ENCODE results near the gene CPTP. TPM values are rescaled to one million over a fixed set of nuclear protein-coding genes. Genes with fewer than 3 reads are reported as not detected.

The CPTP gene
- total RNA-seq, 2 donors from 2014 or later = 14.3 to 15.7 TPM

DNA sequence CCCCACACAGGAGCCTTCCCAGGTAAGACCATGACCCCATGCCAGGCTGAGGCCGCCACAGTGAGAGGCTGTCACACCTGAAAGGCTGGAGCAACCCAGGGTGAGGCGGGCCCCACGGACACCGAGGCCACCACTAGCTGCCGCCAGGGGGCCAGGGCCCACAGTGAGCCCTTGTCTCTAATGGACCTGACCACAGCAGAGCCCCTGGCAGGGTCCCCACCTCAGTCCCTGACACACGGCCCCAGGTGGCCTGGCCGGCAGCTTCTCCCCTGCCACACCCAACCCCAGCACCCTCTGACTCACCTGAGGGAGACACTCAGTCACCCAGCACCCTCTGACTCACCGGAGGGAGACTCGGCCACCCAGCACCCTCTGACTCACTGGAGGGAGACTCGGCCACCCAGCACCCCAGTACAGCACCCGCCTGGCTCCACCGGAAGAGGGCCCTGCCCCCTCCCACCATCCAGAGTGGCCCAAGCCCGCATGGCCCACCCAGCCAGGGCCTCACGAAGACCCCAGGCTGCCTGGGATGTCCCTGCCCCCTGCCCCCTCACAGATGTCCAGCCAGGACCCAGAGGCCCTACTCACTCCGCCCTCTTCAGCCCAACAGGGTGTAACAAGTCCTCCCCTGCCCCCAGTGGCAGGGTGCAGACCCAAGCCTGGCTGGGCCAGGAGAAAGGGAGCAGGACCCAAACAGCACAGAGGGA, 20.2 kb downstream of the CPTP start:
- DNase-seq (no peak), ATAC-seq (no peak)
- Mint-ChIP-seq H3K4me3 (no peak overlapping the region), H3K27ac (no peak overlapping the region), H3K36me3 (ENCODE audit: low read depth) (no peaks in the 10 kb centered on the region), H3K27me3 (no peaks in the 10 kb centered on the region), H3K4me1 (peaks cover 6% of the 10 kb centered on the region)
- no peaks in the 10 kb centered on the region for H3K9me3 ChIP-seq (ENCODE audit: control insufficient read depth, low read length, poor library complexity, severe bottlenecking)

DNA sequence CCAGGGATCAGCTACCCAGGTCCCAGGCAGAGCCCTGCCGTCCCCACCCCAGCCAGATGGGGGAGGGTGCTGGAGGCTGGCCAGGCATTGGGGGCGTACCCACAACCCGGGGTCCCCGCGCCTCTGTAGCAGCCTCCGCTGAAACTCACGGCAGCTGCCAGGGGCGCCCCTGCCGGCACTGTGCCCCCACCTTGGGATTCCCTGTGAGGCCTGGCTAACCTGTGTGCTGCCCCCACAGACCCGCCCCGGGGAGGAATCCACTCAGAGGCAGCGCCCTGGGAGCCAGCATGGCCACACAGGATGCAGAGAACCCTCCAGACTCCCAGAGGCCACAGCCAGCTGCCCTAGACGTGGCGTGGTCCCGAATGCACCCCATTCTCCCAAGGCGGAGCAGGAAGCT, 20.8 kb downstream of the CPTP start:
- Mint-ChIP-seq H3K27me3 (no peaks in the 10 kb centered on the region), H3K36me3 (ENCODE audit: low read depth) (no peaks in the 10 kb centered on the region), H3K4me3 (no peak overlapping the region), H3K27ac (no peak overlapping the region), H3K4me1 (peaks cover 6% of the 10 kb centered on the region)
- ATAC-seq = no peak
- no peak for DNase-seq
- no peaks in the 10 kb centered on the region for H3K9me3 ChIP-seq (ENCODE audit: control insufficient read depth, low read length, poor library complexity, severe bottlenecking)

DNA sequence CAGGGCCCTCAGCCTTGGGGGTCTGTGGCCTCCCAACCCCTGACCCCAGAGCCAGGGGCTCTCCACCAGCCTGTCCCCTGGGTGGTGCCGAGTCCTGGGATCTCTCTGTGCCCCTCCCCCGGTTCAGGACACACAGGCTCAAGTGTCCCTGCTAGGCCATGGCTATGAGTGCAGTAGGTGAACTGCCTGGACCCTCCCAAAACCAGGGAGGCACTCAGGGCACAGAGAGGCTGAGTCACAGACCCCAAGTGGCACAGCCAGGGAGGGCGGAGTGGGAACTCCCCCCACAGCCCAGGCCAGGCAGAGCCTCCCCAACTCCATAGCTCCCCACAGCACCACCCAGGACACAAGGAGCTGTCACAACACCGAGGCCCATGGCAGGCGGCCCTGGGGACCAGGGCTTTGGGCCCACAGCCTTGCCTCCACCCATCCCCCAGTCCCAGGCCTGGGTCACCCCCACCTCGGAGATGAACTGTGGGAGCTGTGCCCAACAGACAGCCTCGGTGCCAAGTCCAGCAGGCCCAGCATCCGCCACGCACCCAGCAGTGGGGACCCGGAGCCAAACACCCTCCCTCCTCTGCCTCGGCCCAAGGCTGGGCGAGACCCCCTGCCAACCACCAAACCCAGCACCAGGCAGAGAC, 21.4 kb downstream of the CPTP start:
- Mint-ChIP-seq H3K4me3 (no peak overlapping the region), H3K36me3 (ENCODE audit: low read depth) (no peaks in the 10 kb centered on the region), H3K27ac (no peak overlapping the region), H3K27me3 (no peaks in the 10 kb centered on the region), H3K4me1 (peaks cover 6% of the 10 kb centered on the region)
- DNase-seq = no peak
- ATAC-seq = no peak
- H3K9me3 ChIP-seq (ENCODE audit: control insufficient read depth, low read length, poor library complexity, severe bottlenecking) = no peaks in the 10 kb centered on the region

DNA sequence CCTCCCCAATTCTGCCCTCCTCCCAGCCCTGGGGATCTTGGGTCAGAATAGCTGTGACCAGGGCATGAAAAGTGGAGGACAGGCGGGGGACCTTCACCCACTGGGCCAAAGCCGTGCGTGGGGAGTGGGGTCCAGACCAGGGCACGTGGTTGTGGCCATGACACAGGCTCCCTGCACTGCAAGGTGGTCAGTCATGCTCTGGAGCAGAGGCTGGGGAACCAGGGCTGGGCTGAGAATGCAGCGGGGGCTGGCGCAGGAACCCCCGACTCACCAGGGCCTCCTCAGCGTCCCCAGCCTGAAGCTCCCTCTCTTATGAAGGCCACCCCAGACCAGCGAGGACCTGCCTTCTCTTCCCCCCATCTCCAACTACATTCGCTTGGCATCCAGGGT, 21.9 kb downstream of the CPTP start:
- DNase-seq = no peak
- no peak overlapping the region for H3K4me3 Mint-ChIP-seq
- H3K27me3 Mint-ChIP-seq = no peaks in the 10 kb centered on the region
- no peaks in the 10 kb centered on the region for H3K9me3 ChIP-seq (ENCODE audit: control insufficient read depth, low read length, poor library complexity, severe bottlenecking)
- peaks cover 6% of the 10 kb centered on the region for H3K4me1 Mint-ChIP-seq
- no peaks in the 10 kb centered on the region for H3K36me3 Mint-ChIP-seq (ENCODE audit: low read depth)
- ATAC-seq = no peak
- peak overlapping the region; percentile 9 for H3K27ac Mint-ChIP-seq

DNA sequence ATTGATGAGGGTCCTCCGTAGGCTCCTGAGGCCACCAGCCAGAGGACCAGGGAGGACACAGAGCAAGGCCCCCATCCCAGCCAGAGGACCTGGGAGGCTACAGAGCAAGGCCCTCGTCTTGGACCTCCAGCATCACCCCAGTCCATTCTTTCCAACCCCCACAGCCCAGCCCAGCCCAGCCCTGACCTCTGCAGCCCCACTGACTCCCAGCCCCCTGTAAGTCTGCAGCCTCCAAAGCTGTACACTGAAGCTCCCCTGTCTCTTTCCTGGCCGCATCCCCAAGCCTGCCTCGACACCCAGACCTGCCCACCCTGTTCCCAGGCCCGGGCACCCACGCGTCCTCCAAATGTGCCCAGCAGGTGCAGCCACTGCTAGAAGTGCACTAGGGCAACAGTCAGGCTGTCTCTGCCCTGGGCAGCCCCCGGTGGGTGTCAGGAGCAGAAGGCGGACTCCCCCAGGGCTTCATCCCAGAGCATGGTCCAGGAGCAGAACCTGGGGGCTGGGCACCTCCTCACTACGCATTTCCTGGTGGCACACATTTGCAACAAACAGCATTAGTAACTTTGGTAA, 22.5 kb downstream of the CPTP start:
- H3K27me3 Mint-ChIP-seq = peaks cover under 1% of the 10 kb centered on the region
- H3K4me3 Mint-ChIP-seq = no peak overlapping the region
- no peak for ATAC-seq
- no peak for DNase-seq
- peaks cover 6% of the 10 kb centered on the region for H3K4me1 Mint-ChIP-seq
- H3K36me3 Mint-ChIP-seq (ENCODE audit: low read depth) = no peaks in the 10 kb centered on the region
- peak overlapping the region; percentile 9 for H3K27ac Mint-ChIP-seq
- H3K9me3 ChIP-seq (ENCODE audit: control insufficient read depth, low read length, poor library complexity, severe bottlenecking) = no peaks in the 10 kb centered on the region

DNA sequence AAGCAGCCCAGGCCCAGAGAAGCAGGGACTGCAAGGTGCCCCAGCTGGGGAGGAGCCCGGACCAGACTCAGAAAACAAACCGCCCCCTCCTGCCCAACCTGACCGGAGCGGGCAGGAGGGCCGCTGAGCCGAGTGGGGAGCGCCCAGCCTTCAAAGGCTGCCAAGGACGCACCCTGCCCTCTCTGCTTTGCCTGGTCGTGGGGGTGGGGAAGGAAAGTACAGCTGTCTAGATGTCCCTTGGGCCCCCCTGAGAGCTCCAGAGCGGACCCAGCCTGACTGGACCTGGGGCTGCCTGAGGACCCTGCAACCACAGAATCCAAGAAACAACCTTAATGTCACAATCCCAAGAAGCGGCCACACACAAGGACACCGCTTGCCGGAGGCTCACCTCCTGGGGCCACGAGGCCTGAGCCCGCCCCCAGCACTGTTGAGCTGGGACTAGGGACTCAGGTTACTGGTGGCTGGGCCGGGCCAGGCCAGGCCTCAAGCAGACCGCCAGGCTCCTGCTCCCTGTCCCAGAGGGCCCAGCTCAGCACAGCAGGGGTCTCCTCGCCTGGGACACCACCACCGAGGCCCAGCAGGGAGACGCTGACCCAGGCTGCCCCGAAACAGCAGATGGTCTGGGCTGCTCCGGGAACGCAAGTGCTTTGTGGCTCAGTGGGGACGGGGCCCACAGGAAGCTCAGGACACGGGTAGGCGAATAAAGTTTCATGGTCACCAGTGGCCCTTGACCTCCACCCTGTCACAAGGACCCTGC, 23.2 kb downstream of the CPTP start:
- peak overlapping the region; percentile 74 for H3K4me3 Mint-ChIP-seq
- no peak for ATAC-seq
- peaks cover 10% of the 10 kb centered on the region for H3K4me1 Mint-ChIP-seq
- no peak for DNase-seq
- peaks cover 8% of the 10 kb centered on the region for H3K27me3 Mint-ChIP-seq
- H3K36me3 Mint-ChIP-seq (ENCODE audit: low read depth) = no peaks in the 10 kb centered on the region
- H3K27ac Mint-ChIP-seq = peak overlapping the region; percentile 9
- no peaks in the 10 kb centered on the region for H3K9me3 ChIP-seq (ENCODE audit: control insufficient read depth, low read length, poor library complexity, severe bottlenecking)

DNA sequence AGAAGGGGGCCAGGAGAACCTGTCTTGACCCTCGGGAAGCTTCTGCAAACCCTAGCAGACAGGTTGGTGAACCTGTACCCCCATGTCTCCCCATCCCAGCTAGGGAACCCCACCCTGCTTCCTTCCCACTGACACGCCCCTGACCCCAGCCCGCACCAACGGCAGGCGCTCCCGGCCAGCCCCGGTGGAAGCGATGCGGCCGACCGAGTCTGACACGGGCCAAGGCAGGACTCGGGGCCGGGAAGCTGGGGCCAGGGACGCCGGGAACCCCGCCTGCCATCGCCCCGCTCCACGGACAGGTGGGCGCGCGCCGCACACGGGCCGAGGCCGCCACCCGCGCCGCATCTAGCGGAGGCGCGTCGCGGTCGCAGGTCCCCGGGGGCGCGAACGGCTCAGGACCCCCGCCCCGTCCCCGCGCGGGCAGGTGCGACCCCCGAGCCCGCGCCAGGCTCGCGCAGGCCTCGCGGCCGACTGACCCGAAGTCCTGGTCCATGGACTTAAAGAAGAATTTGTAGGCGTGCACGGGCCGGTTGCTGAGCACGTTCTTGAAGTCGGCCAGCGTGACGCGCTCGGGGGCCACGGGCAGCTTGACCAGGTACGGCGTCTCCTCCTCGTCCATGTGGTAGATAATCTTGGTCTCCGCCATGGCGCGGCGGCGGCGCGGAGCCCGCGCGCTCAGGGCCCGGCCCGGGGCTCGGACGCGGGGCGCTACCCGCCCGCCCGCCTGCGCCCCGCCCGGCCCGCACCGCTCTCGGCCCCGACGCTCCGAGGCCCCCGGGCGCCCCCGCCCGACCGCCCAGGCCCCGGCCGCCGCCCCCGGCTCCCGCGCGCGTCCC, 24.0 kb downstream of the CPTP start:
- ATAC-seq (peak; percentile 44), DNase-seq (no peak)
- Mint-ChIP-seq H3K4me1 (peaks cover 14% of the 10 kb centered on the region), H3K27me3 (peaks cover 11% of the 10 kb centered on the region), H3K27ac (no peak overlapping the region), H3K4me3 (peak overlapping the region; percentile 74), H3K36me3 (ENCODE audit: low read depth) (no peaks in the 10 kb centered on the region)
- no peaks in the 10 kb centered on the region for H3K9me3 ChIP-seq (ENCODE audit: control insufficient read depth, low read length, poor library complexity, severe bottlenecking)

DNA sequence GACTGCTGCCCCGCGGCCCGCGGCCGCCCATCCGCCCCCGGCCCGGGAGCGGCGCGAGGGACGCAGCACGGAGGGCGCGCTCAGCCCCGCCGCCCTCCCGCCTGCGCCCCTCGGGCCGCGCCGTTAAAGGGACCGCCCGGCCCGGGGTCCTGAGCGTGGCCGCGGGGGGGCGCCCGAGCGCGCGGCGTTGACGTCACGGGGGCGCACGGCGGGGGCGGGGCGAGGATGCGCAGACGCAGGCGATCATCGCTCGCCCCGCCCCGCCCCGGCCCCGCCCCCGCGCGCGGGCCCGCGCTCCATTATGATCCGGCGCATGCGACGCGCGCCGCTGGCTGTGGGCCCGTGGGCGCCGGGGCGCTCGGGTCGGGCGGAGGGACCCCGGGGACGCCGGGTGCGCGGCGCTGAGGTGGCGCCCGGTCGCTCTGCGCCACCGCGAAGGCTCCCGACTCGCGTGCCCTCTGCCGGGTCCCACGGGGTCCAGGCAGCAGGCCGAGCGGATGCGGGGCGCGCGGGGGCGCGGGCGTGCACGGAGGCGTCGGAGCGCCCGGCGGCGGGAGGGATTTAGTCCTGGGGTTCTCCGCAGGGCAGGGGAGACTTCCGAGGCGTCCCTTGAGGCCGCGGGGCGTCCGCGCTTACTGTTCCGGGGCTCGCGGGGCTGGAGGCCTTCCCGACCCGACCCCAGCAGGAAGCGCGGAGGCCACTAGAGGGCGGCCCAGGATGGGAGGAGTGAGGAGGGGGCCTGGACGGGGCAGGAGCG, 24.8 kb downstream of the CPTP start, which contains the start of gene DVL1:
DVL1 (minus strand) TSS at position 163 of the 757 bp plus-strand sequence. CDS start 353 bp downstream, outside the sequence.
- peaks cover 11% of the 10 kb centered on the region for H3K27me3 Mint-ChIP-seq
- H3K9me3 ChIP-seq (ENCODE audit: control insufficient read depth, low read length, poor library complexity, severe bottlenecking) = no peaks in the 10 kb centered on the region
- no peaks in the 10 kb centered on the region for H3K36me3 Mint-ChIP-seq (ENCODE audit: low read depth)
- H3K4me1 Mint-ChIP-seq = peaks cover 17% of the 10 kb centered on the region
- DNase-seq (peak; percentile 71 to 86 (median 79)), ATAC-seq (peak; percentile 85)
- peak within 1 kb of the TSS; percentile 74 for H3K4me3 Mint-ChIP-seq
- no peak within 1 kb of the TSS for H3K27ac Mint-ChIP-seq

DNA sequence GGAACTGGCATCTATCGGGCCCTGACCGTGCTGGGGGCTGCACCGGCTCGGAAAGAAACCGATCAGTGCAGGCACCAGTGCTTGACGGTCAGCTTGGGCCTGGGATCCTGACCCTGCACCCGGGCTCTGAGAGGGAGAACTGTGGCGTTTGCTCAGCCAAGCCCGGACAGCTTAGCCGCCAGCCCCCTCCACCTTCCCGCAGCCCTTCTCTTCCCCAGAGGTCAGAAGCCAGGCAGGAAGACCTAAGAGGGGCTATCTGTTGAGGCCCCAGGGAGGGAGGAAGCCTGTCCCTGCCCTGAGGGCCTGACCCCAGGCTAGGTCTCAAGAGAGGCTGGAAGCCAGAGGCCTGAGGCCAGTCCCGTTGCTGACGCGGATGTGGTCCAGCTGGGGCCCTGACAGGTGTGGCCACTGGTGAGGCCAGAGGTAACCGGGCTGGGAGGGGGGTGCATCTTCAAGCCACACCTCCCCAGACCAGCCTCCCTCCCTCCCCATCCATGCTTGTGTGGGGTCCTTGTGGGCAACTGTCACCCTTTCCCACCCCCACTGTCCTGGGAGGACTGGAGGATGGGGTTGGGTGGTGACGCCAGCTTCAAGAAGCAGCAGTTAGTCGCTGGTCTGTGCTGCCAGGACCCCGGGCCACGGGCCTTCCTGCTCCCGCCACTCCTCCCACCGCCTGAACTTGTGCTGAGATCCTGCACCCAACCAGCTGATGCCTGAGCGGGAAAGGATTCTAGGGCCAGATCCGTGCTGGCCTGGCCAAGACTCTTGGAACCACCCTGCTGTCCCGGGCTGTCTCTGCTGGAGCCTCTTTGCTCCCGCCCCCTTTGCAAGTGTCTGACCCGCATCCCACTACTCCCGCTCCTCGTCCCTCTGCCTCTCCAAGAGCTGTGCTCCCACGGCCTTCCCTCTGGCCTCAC, 27.2 kb downstream of the CPTP start:
- Mint-ChIP-seq H3K4me3 (peak overlapping the region; percentile 88), H3K27ac (no peak overlapping the region), H3K36me3 (ENCODE audit: low read depth) (no peaks in the 10 kb centered on the region), H3K4me1 (peaks cover 15% of the 10 kb centered on the region), H3K27me3 (peaks cover 11% of the 10 kb centered on the region)
- no peaks in the 10 kb centered on the region for H3K9me3 ChIP-seq (ENCODE audit: control insufficient read depth, low read length, poor library complexity, severe bottlenecking)
- no peak for DNase-seq
- no peak for ATAC-seq

DNA sequence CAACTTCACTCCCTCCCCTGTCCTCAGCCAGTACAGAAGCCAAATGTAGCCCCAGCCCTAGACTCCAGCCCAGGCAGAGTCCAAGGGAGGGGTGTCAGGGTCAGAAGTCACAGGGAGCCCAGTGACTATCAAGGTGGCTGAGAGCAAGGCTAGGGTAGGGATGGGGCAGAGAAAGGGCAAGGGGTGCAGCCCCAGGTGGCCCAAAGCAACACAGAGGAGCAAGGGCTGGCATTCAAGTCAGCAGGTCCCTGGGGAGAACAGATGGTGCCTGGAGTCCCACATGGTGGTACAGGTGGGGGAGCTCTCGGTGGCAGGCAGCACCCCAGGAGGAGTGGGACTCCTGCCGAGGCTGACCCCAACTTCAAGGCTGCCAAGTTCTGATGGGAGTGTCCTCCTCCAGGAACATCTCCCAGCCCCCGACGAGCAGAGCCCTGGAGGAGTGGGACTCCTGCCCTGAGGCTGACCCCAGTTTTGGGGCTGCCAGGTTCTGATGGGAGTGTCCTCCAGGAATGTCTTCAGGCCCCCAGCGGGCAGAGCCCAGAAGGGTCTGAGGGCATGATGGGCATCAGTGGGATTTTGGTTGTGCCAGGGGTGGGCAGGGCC, 28.3 kb downstream of the CPTP start:
- peaks cover 13% of the 10 kb centered on the region for H3K4me1 Mint-ChIP-seq
- no peak overlapping the region for H3K4me3 Mint-ChIP-seq
- peaks cover 11% of the 10 kb centered on the region for H3K27me3 Mint-ChIP-seq
- DNase-seq (no peak), ATAC-seq (no peak)
- H3K27ac Mint-ChIP-seq = no peak overlapping the region
- H3K36me3 Mint-ChIP-seq (ENCODE audit: low read depth) = no peaks in the 10 kb centered on the region
- no peaks in the 10 kb centered on the region for H3K9me3 ChIP-seq (ENCODE audit: control insufficient read depth, low read length, poor library complexity, severe bottlenecking)

All from T-helper 17 cell (primary cell).